Activated CD4-positive, alpha-beta T cell treated with anti-CD3 and anti-CD28 coated beads for 36 hours (primary cell): ENCODE results near the gene USP51. TPM values are rescaled to one million over a fixed set of nuclear protein-coding genes. Genes with fewer than 3 reads are reported as not detected.
"Not testable (repeated sequence)": the region's sequence is repeated elsewhere in the genome, so short reads cannot be mapped to it uniquely, and the experiment has no call there.

Experiments used
- ATAC-seq: fragments of 200-7000 bp; cut with Tn5 transposase; one replicate; pipeline ENCODE4 v1.10.0; 2021; ENCODE audit warnings: mild to moderate bottlenecking, moderate library complexity
- CTCF ChIA-PET: fragments of 350-600 bp; sonication (Branson Sonifier 250); formaldehyde crosslinking; loops from one replicate; lab custom pipeline; 2021; ENCODE audit warnings: antibody characterized with exemption; lab: Charles Lee
- POLR2A ChIA-PET: fragments of 350-600 bp; sonication (Branson Sonifier 250); formaldehyde crosslinking; loops from one replicate; lab custom pipeline; 2021; ENCODE audit warnings: antibody characterized with exemption, inconsistent platforms; lab: Charles Lee
- DNase-seq: peaks from one replicate; pipeline ENCODE4 v3.0.0-alpha.2; 2020
- H3K27ac Mint-ChIP-seq: one replicate; pipeline ENCODE4 v1.8.0; 2021; ENCODE audit warnings: mixed read lengths
- H3K27me3 Mint-ChIP-seq: one replicate; pipeline ENCODE4 v1.8.0; 2021; ENCODE audit warnings: mixed read lengths
- H3K36me3 Mint-ChIP-seq: one replicate; pipeline ENCODE4 v1.8.0; 2021; ENCODE audit warnings: low read depth, mixed read lengths
- H3K4me1 Mint-ChIP-seq: one replicate; pipeline ENCODE4 v1.8.0; 2021; ENCODE audit warnings: mixed read lengths
- H3K4me3 Mint-ChIP-seq: one replicate; pipeline ENCODE4 v1.8.0; 2021; ENCODE audit warnings: mild to moderate bottlenecking, moderate library complexity, mixed read lengths
- H3K9me3 Mint-ChIP-seq: one replicate; pipeline ENCODE4 v1.8.0; 2021; ENCODE audit warnings: low read depth, mixed read lengths
- intact Hi-C, 2 experiments: fragments of 100-400 bp; cut with DNase I in 1 of 2; cut with micrococcal nuclease in 1 of 2; formaldehyde crosslinking; loops; one replicate each; pipeline versions ENCODE4 v1.14.2 to v1.15.1; 2022 to 2024; cut with DNase I, micrococcal nuclease
- microRNA-seq: library from miRNA; unstranded; fragments of <30 nt; microRNA quantifications from one replicate; pipeline ENCODE4 v1.2.0, GENCODE V29; 2021; ENCODE audit warnings: borderline replicate concordance
- total RNA-seq, 2 experiments: library from RNA; stranded (reverse); gene quantifications; one replicate each; pipeline ENCODE4 v1.2.3, GENCODE V29; 2021

Gene USP51
- total RNA-seq, 2 experiments from 2014 or later: 1.5 to 2.5 TPM

GRCh38 chrX:55459926-55460325 lies 29.7 kb downstream of the USP51 start:
- ATAC-seq, POLR2A ChIA-PET, H3K36me3 Mint-ChIP-seq, H3K4me1 Mint-ChIP-seq, H3K27me3 Mint-ChIP-seq, CTCF ChIA-PET, H3K9me3 Mint-ChIP-seq, H3K4me3 Mint-ChIP-seq, H3K27ac Mint-ChIP-seq, intact Hi-C loops, DNase-seq: not testable (repeated sequence)

GRCh38 chrX:55459426-55459825 lies 30.2 kb downstream of the USP51 start:
- intact Hi-C loops: not testable (repeated sequence)

DNA sequence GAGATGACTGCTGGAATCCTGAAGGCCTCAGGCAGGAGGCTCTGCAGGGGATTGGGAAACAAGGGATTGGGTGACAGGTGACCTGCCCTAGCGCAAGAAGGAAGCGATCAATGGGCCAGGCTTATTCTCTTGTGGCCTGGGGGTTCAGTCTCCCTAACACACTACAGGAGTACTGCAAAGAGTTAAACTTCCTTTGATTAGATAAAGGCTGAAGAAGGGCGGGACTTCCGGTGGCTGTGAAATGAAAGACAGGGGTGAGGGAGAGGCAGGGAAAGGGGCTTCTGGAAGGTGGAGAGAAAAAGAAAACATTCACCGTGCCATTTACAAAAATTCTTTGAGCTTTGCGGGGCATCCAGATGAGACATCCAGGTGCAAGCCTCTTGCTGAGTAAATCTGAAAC lies 33.9 kb downstream of the USP51 start:
- H3K27me3 Mint-ChIP-seq, H3K4me3 Mint-ChIP-seq, POLR2A ChIA-PET, CTCF ChIA-PET, H3K9me3 Mint-ChIP-seq, H3K27ac Mint-ChIP-seq, H3K4me1 Mint-ChIP-seq, DNase-seq, intact Hi-C loops, H3K36me3 Mint-ChIP-seq, ATAC-seq: not testable (repeated sequence)

More at GRCh38 chrX:55459426-55459825, 30.2 kb downstream of the USP51 start:
- ATAC-seq, H3K36me3 Mint-ChIP-seq, POLR2A ChIA-PET, H3K4me3 Mint-ChIP-seq, H3K4me1 Mint-ChIP-seq, CTCF ChIA-PET, H3K9me3 Mint-ChIP-seq, DNase-seq, H3K27me3 Mint-ChIP-seq, H3K27ac Mint-ChIP-seq: not testable (repeated sequence)

- Mint-ChIP-seq H3K4me3 (peak overlapping the region; percentile 83), H3K27ac (peak overlapping the region; percentile 90), H3K36me3 (no peaks in the 10 kb centered on the region), H3K9me3 (no peaks in the 10 kb centered on the region), H3K27me3 (no peaks in the 10 kb centered on the region), H3K4me1 (peaks cover 5% of the 10 kb centered on the region)
- DNase-seq (no peak), ATAC-seq (peak; percentile 6)
- POLR2A ChIA-PET: no interaction called here
- CTCF ChIA-PET: no interaction called here
- intact Hi-C loops: no loop called here
These were observed 36.9 kb downstream of the USP51 start for GRCh38 chrX:55452833-55453124.

- intact Hi-C loops: no loop called here
- peak; percentile 86 for DNase-seq
- H3K27ac Mint-ChIP-seq: peak within 1 kb of the TSS; percentile 90
- no peaks in the 10 kb centered on the region for H3K36me3 Mint-ChIP-seq
- CTCF ChIA-PET: interaction anchor here (0.7 to 1.2 kb wide), 3 partner anchors 37 to 265 kb away, joined by 6 read pairs; partner anchors contain the start of genes RRAGB and USP51
- no peaks in the 10 kb centered on the region for H3K27me3 Mint-ChIP-seq
- POLR2A ChIA-PET: interaction anchor here (1.4 kb wide), 1 partner anchor 36 kb away, joined by 8 read pairs; no protein-coding TSS in a partner anchor
- peak within 1 kb of the TSS; percentile 83 for H3K4me3 Mint-ChIP-seq
- ATAC-seq: peak; percentile 94
- H3K9me3 Mint-ChIP-seq: no peaks in the 10 kb centered on the region
- H3K4me1 Mint-ChIP-seq: peaks cover 5% of the 10 kb centered on the region
These were observed 37.4 kb downstream of the USP51 start, which contains the start of gene MAGEH1 for GRCh38 chrX:55451990-55452832. Gene MAGEH1 (plus strand): TSS chrX:55452127. CDS start chrX:55452375, 248 bp downstream.

DNA sequence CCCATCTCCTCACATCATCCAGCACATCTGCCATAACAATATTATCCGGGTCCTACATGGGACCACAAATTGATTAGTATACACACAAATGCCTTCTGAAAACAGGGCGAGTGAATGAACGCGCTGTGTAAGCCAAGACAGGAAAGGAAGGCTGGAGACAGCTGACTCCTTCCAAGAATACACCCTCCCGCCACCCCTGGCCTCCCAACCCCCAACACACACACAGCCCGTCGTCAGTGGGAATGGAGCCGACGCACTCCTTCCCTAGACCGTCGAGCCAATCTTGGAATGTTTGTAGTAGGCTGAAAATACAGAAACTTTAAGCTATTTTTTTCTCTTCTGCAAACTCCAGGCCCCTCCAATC lies 38.0 kb downstream of the USP51 start:
- no peak for DNase-seq
- ChIA-PET POLR2A (interaction anchor here (1.4 kb wide), 1 partner anchor 37 kb away, joined by 8 read pairs; no protein-coding TSS in a partner anchor), CTCF (interaction anchor here (1.0 to 1.2 kb wide), 2 partner anchors 38 to 266 kb away, joined by 6 read pairs; partner anchors contain the start of genes RRAGB and USP51)
- Mint-ChIP-seq H3K27ac (peak overlapping the region; percentile 90), H3K27me3 (no peaks in the 10 kb centered on the region), H3K9me3 (no peaks in the 10 kb centered on the region), H3K4me1 (peaks cover 5% of the 10 kb centered on the region), H3K36me3 (no peaks in the 10 kb centered on the region), H3K4me3 (peak overlapping the region; percentile 83)
- peak; percentile 34 for ATAC-seq
- intact Hi-C loops: no loop called here

DNA sequence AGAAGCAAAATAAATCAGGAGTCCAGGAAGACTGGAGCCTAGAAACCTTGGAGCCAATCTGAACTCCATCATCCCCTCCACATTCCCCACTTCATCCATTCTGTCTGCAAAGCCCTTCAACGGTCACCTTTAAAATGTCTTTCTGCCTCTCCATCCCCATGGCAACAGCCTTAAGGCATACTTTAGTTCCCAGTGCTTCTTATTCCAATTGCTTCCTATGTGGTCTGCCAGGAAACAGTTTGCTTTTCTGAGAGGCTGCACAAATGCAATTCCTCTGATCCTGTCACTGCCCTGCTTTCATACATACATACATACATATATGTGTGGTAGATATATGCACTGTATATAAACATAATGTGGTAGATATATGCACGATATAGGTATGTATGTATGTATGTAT lies 38.5 kb downstream of the USP51 start:
- H3K4me3 Mint-ChIP-seq: peak overlapping the region; percentile 83
- no peaks in the 10 kb centered on the region for H3K9me3 Mint-ChIP-seq
- no peaks in the 10 kb centered on the region for H3K27me3 Mint-ChIP-seq
- intact Hi-C loops: no loop called here
- CTCF ChIA-PET: interaction anchor here (1.2 kb wide), 1 partner anchor 38 kb away, joined by 6 read pairs; the partner anchor contains the start of gene USP51
- ATAC-seq (no peak), DNase-seq (no peak)
- H3K36me3 Mint-ChIP-seq: no peaks in the 10 kb centered on the region
- no peak overlapping the region for H3K27ac Mint-ChIP-seq
- POLR2A ChIA-PET: interaction anchor here (1.4 kb wide), 1 partner anchor 37 kb away, joined by 8 read pairs; no protein-coding TSS in a partner anchor
- H3K4me1 Mint-ChIP-seq: peaks cover 5% of the 10 kb centered on the region

DNA sequence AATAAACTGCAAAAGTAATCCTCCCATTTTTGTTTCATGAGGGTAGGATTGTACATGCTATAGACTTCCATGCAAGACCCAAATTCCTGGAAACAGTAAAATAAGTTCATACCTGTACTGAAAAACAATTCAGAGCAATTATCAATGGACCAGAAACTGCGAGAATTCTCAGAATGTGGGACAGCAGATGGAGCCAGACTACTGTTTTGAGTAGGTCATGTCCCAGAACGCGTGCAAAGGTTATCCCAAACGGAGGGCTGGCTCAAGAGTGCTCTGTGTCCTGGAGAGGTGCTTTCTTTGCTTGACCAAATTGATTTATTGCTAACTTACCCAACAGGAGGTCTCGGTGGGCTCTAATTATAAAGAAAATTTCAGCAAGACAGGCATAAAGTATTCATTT lies 39.4 kb downstream of the USP51 start:
- DNase-seq: no peak
- ATAC-seq: no peak
- POLR2A ChIA-PET: no interaction called here
- CTCF ChIA-PET: no interaction called here
- peaks cover 5% of the 10 kb centered on the region for H3K4me1 Mint-ChIP-seq
- H3K36me3 Mint-ChIP-seq: no peaks in the 10 kb centered on the region
- H3K27ac Mint-ChIP-seq: no peak overlapping the region
- H3K4me3 Mint-ChIP-seq: no peak overlapping the region
- intact Hi-C loops: no loop called here
- no peaks in the 10 kb centered on the region for H3K9me3 Mint-ChIP-seq
- no peaks in the 10 kb centered on the region for H3K27me3 Mint-ChIP-seq

DNA sequence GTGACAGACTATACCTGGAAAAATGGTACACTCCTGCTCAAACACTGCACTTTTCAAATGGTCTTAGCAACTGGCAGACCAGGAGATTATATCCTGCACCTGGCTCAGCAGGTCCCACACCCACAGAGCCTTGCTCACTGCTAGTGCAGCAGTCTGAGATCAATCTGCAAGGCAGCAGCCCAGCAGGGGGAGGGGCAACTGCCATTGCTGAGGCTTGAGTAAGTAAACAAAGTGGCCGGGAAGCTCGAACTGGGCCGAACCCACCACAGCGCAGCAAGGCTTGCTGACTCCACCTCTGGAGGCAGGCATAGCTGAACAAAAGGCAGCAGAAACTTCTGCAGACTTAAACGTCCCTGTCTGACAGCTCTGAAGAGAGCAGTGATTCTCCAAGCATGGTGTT lies 46.2 kb downstream of the USP51 start:
- ATAC-seq, H3K4me1 Mint-ChIP-seq, H3K36me3 Mint-ChIP-seq, POLR2A ChIA-PET, DNase-seq, CTCF ChIA-PET, H3K27ac Mint-ChIP-seq, H3K4me3 Mint-ChIP-seq, intact Hi-C loops, H3K27me3 Mint-ChIP-seq, H3K9me3 Mint-ChIP-seq: not testable (repeated sequence)

Small RNA genes within 50 kb of the gene (microRNA-seq; reads per million reads assigned to microRNA genes)
- not detected for gene MIR4536-1
- gene MIR4536-2: not detected

Other genes starting within 250 kb of the USP51 start
- gene PAGE3, start 224.9 kb downstream of the USP51 start, total RNA-seq: not detected
- gene MAGEH1, start 37.7 kb downstream of the USP51 start, total RNA-seq: 10 to 100 TPM; 13.4 to 16.9 TPM
- not detected for gene FOXR2, start 133.6 kb upstream of the USP51 start, total RNA-seq
- gene RRAGB, start 227.9 kb upstream of the USP51 start, total RNA-seq: 1 to 10 TPM; 4.3 to 5.0 TPM